ACC112 (cell line): ENCODE data around the gene LMO7.
A peak's percentile ranks its signal among the peaks of the same experiment; 100 is the strongest.

ENCODE experiments used
- H2AFZ ChIP-seq: fragments of 200-600 bp; sonication (generic); one replicate; pipeline ENCODE4 v1.6.0; 2017; ENCODE audit warnings: antibody characterized with exemption, low read length; ENCODE audit not compliant: unreplicated experiment
- H3K27ac ChIP-seq: fragments of 200-600 bp; sonication (generic); 2 replicates; pipeline ENCODE4 v1.5.1; 2014; ENCODE audit warnings: low read depth, mild to moderate bottlenecking, antibody characterized with exemption, low read length, moderate library complexity
- H3K27me3 ChIP-seq: fragments of 200-600 bp; sonication (generic); 2 replicates; pipeline ENCODE4 v1.6.1; 2014; ENCODE audit warnings: mild to moderate bottlenecking, antibody characterized with exemption, low read length, moderate library complexity, mixed read lengths; ENCODE audit not compliant: insufficient read depth
- H3K36me3 ChIP-seq: fragments of 200-600 bp; sonication (generic); 2 replicates; pipeline ENCODE4 v1.6.1; 2016; ENCODE audit warnings: mild to moderate bottlenecking, antibody characterized with exemption, low read length, moderate library complexity, mixed read lengths; ENCODE audit not compliant: insufficient read depth
- H3K4me1 ChIP-seq: fragments of 200-600 bp; sonication (generic); one replicate; pipeline ENCODE4 v1.6.1; 2016; ENCODE audit warnings: low read length, mixed read lengths; ENCODE audit not compliant: insufficient read depth, unreplicated experiment, control insufficient read depth
- H3K4me3 ChIP-seq: fragments of 200-600 bp; sonication (generic); 2 replicates; pipeline ENCODE4 v1.5.1; 2014; ENCODE audit warnings: mild to moderate bottlenecking, low read depth, low read length
- H3K79me2 ChIP-seq: fragments of 200-600 bp; sonication (generic); one replicate; pipeline ENCODE4 v1.6.0; 2016; ENCODE audit warnings: low read length; ENCODE audit not compliant: control insufficient read depth, unreplicated experiment, insufficient read depth

Gene LMO7

DNA sequence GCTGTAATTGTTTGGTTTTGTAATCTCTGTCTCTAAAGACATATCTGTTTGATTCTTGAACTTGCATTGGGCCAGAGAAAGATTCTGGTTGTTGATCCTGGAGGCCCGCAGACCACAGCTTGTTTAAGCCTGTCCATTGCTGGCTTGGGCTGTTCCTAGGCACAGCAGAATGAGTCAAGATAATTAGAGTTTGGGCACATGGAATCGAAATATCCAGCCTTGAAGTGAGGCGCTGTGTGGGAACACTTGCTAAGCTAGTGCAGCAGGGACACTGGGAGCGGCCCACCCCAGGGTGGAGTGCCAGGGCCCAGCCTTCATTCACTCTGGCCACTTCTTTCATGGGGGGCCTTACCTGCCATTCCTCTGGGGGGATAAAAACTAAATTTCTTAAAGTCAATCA lies 219.7 kb downstream of the LMO7 start:
- H3K36me3 ChIP-seq = peaks cover 14% of the 10 kb centered on the region
- no peak overlapping the region for H3K4me3 ChIP-seq
- no peaks in the 10 kb centered on the region for H3K79me2 ChIP-seq
- H3K4me1 ChIP-seq = no peaks in the 10 kb centered on the region
- H2AFZ ChIP-seq = no peak overlapping the region
- no peak overlapping the region for H3K27ac ChIP-seq
- H3K27me3 ChIP-seq = no peaks in the 10 kb centered on the region

DNA sequence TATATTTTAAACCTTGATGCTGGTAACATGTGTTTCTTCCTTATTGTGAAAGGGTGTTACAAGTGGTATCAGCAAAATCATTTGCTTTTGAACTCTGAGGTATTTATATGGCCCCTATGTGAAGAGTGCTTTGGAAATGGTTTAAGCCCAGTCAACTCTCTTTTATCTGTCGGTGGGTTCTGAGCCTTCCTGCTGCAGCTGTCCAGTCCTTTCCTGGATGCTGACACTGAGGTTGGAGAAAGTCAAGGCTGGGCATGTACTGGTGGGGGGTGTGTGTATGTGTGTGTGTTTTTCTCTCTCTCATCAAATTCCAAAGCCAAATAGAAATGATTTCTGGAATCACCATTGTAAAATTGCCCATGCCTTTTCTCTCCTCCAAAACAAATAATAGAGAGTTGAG lies 221.2 kb downstream of the LMO7 start:
- no peak overlapping the region for H3K27ac ChIP-seq
- no peak overlapping the region for H2AFZ ChIP-seq
- no peaks in the 10 kb centered on the region for H3K79me2 ChIP-seq
- H3K27me3 ChIP-seq = no peaks in the 10 kb centered on the region
- no peaks in the 10 kb centered on the region for H3K4me1 ChIP-seq
- no peak overlapping the region for H3K4me3 ChIP-seq
- H3K36me3 ChIP-seq = peaks cover 10% of the 10 kb centered on the region

DNA sequence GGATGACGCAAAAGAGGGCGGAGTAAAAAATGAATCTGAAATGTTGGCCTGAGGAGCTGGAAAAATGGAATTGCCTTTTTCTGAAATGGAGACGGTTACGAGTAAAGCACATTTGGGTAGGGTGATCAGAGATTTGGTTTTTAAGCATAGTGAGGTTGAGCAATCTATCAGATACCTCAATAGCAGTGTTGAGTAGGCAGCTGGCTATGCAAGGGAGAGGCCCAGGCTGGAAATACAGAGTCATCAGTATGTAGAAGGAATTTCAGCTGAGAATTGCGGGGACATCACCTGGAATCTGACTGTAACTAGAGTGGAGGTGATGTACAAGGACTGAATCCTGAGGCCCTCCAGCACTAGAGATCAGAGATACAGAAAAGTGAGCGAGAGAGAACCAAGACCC lies 224.8 kb downstream of the LMO7 start:
- H3K27me3 ChIP-seq = no peaks in the 10 kb centered on the region
- peaks cover 10% of the 10 kb centered on the region for H3K36me3 ChIP-seq
- no peaks in the 10 kb centered on the region for H3K4me1 ChIP-seq
- no peak overlapping the region for H2AFZ ChIP-seq
- no peaks in the 10 kb centered on the region for H3K79me2 ChIP-seq
- H3K27ac ChIP-seq = no peak overlapping the region
- no peak overlapping the region for H3K4me3 ChIP-seq

DNA sequence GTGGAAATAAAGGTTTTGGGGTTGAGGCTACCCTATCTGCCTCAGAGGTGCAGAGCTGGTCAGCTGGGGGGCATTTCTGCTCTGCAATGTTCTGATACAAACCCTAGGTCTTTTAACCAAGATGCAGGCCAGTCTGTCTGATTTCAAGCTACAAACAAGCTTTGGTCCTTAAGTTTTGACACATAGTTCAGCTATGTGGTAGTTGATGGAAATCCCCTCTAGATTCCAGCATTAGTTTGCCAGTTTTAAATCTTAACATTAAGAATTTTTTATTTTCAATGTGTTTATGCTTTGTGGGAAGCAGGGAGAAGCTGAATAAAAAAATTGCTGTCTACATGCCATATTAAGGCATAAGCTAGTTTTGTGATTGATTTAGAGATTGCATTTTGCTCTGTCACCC lies 225.7 kb downstream of the LMO7 start:
- Histone ChIP-seq H2AFZ (no peak overlapping the region), H3K4me1 (no peaks in the 10 kb centered on the region), H3K27ac (no peak overlapping the region), H3K36me3 (peaks cover 4% of the 10 kb centered on the region), H3K27me3 (no peaks in the 10 kb centered on the region), H3K79me2 (no peaks in the 10 kb centered on the region), H3K4me3 (no peak overlapping the region)

DNA sequence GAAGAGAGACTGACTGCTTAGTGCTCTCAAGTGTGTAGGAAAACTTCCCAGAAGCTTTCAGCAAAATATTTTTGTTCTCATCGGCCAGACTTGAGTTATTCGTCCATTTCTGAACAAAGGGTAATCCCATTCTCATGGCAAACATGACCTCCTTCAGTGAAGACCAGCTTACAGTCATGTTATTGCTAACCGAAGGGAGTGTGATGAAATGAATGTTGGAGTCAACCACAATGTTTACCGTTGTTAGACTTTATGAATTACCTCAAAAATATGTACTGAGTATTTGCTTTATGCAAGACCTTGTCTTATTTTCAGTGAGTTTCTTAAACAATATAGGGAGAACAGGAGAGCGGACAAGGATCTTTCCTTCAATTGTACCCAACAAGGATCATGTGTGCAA lies 228.6 kb downstream of the LMO7 start:
- Histone ChIP-seq H3K36me3 (no peaks in the 10 kb centered on the region), H3K4me3 (no peak overlapping the region), H3K4me1 (no peaks in the 10 kb centered on the region), H3K27ac (no peak overlapping the region), H3K79me2 (no peaks in the 10 kb centered on the region), H3K27me3 (no peaks in the 10 kb centered on the region), H2AFZ (no peak overlapping the region)

DNA sequence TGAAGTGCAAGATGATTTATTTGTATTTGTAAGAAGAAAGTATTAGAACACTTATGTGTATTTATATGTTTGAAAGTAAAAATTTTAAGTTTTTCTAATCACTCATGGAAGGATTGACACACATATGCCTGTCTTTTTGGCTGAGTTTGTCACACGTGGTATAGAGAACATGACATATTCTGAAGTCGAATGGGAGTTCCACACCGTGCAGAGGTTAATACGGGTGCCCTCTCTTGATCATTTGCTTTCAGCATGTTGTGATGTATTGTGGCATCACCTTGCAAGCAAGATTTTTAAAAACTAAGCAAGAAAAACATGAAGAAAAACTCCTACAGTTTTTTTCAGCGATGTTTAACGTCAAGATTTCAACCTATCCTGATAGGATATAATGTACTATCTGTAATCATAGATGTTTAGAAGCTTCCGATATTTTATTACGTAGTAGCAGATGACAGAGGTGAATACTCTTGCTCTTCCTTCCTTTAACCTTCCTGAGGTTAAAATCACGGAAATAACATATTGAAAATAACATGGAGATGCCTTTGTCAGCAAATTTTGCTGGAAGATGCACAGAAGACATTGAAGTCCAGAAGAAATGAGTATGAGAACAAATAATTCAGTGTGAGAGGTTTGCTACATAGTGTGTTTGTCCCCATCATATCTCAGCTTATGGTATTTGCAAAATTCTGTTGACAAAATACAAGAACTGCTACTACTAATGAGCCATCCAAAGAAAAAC lies 231.4 kb downstream of the LMO7 start:
- H3K79me2 ChIP-seq = no peaks in the 10 kb centered on the region

DNA sequence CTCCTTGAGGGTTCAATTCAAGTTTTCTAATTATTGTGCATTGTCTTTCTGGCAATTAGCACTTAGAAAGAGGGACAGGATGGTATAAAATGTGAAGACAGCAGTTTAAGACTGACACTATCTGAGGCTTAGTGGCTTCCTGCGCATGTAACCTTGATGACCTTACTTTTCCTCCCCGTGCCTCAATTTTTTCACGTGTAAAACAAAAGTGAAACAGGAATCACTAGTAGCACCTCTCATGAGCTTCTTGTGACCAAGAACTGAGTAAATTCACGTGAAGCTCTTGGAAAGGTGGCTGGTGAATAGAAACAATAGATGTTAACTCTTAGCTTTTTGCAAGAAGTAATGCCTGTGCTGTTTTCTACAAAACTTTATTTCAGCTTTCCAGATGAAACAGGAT lies 233.9 kb downstream of the LMO7 start:
- Histone ChIP-seq H3K27ac (no peak overlapping the region), H3K27me3 (no peaks in the 10 kb centered on the region), H3K4me1 (no peaks in the 10 kb centered on the region), H3K79me2 (no peaks in the 10 kb centered on the region), H3K4me3 (peak overlapping the region; percentile 77), H3K36me3 (no peaks in the 10 kb centered on the region), H2AFZ (no peak overlapping the region)

More for the DNA sequence above, 231.4 kb downstream of the LMO7 start:
- H3K27me3 ChIP-seq = no peaks in the 10 kb centered on the region
- no peaks in the 10 kb centered on the region for H3K36me3 ChIP-seq
- no peak overlapping the region for H3K27ac ChIP-seq
- H3K4me1 ChIP-seq = no peaks in the 10 kb centered on the region
- H2AFZ ChIP-seq = no peak overlapping the region
- no peak overlapping the region for H3K4me3 ChIP-seq

DNA sequence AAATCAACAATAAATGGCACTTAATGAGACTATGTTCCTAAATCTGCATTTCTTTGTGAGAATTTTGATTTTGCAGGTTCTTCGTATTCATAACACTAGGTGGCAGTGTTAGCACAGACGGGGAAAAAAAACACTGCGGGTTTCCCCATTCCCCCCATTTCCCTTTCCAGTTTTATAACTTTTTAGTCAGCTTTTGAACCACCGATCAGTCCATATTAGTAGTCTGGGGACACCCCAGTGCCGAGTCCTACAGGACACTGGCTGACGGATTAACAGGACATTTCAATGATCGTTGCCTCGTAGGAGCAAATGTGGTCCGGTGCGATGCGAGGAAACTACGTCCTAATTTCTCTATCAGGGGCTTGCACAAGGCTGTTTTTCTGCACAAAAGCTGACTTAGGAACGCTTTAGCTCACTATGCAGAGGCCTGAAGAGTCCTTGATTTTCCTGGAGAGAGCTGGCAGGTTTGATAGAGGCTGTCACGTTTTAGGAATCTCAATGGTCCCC lies 234.3 kb downstream of the LMO7 start:
- no peaks in the 10 kb centered on the region for H3K4me1 ChIP-seq
- no peaks in the 10 kb centered on the region for H3K36me3 ChIP-seq
- H2AFZ ChIP-seq = peak overlapping the region; percentile 35
- H3K4me3 ChIP-seq = peak overlapping the region; percentile 77
- no peaks in the 10 kb centered on the region for H3K79me2 ChIP-seq
- H3K27me3 ChIP-seq = no peaks in the 10 kb centered on the region
- H3K27ac ChIP-seq = no peak overlapping the region

DNA sequence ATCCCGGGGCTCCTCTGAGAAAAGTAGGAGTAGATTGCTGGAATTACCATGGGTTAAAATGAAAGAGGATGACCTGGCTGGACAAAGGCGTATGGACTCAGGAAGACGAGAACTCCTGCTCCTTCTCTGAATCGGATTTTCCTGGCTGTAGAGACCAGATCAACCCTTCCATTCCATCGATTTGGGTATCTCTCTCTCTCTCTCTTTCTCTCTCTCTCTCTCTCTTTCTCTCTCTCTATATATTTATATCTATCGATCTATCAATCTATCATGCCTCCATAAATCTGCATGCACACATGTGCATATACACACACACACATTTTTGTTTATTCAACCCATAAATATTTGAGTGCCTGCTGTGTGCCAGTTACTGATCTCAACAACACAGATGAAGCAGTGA lies 234.9 kb downstream of the LMO7 start:
- Histone ChIP-seq H3K27ac (no peak overlapping the region), H3K4me3 (peak overlapping the region; percentile 77), H3K79me2 (no peaks in the 10 kb centered on the region), H2AFZ (peak overlapping the region; percentile 35), H3K4me1 (no peaks in the 10 kb centered on the region), H3K27me3 (no peaks in the 10 kb centered on the region), H3K36me3 (no peaks in the 10 kb centered on the region)

DNA sequence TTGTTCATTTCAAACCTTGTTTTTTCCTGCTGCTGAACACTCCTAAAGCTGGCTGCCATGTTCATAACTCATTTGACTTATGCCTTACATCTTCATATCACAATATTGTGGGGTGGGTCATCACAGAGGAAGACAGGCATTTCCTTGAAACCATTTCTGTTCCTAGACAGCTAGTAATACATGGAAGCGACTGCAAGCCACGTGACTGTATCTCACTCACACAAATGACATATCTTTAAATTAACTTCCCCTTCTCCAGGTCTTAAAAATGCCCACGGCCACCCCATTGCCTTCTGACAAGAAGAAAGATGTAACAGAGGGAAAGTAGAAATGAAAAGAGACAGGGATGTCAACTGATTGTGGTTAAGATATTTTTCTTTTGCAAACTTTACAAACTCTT lies 236.8 kb downstream of the LMO7 start:
- Histone ChIP-seq H3K4me1 (no peaks in the 10 kb centered on the region), H3K27me3 (no peaks in the 10 kb centered on the region), H2AFZ (no peak overlapping the region)

DNA sequence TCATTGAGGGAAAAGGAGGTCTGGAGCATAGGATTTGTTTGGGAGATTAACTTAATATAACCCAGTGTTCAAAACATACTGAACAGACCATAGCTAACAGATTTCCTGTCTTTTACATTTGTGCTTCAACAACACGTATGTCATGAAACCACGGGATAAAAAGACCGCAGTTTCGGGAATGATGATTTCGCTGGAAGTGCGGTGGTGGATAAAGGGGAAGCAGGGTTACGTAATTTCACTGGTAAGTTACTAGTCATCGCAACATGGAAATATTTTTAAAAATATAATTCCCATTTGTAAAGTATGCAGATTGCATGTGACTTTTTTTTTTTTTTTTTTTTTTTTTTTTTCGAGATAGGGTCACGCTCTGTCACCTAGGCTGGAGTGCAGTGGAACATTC lies 237.4 kb downstream of the LMO7 start:
- Histone ChIP-seq H3K36me3 (no peaks in the 10 kb centered on the region), H3K27ac (no peak overlapping the region), H3K4me1 (no peaks in the 10 kb centered on the region), H3K4me3 (no peak overlapping the region), H3K79me2 (no peaks in the 10 kb centered on the region), H3K27me3 (no peaks in the 10 kb centered on the region), H2AFZ (no peak overlapping the region)

More for the DNA sequence above, 236.8 kb downstream of the LMO7 start:
- H3K79me2 ChIP-seq = no peaks in the 10 kb centered on the region
- H3K4me3 ChIP-seq = no peak overlapping the region
- no peak overlapping the region for H3K27ac ChIP-seq
- no peaks in the 10 kb centered on the region for H3K36me3 ChIP-seq
